HG02623 (cell line): ENCODE results near the gene AGTR1.

Experiments
- ATAC-seq: cut with Tn5 transposase; IDR thresholded peaks from one replicate; pipeline ENCODE4 v1.9.1; 2021; ENCODE audit warnings: moderate library complexity; ENCODE audit not compliant: unreplicated experiment

Gene AGTR1

GRCh38 chr3:148697306-148698189 is at the start of gene AGTR1:
TSS of gene AGTR1 (plus strand) at chr3:148697903. CDS start at chr3:148741036, 43,133 bp downstream.
- no peak for ATAC-seq

- ATAC-seq = no peak
Measured at GRCh38 chr3:148648685-148649352, 48.9 kb upstream of the AGTR1 start.

- ATAC-seq = no peak
Measured at GRCh38 chr3:148651549-148651948, 46.2 kb upstream of the AGTR1 start.

- no peak for ATAC-seq
Measured at GRCh38 chr3:148654433-148654832, 43.3 kb upstream of the AGTR1 start.

GRCh38 chr3:148657470-148657869 is 40.2 kb upstream of the AGTR1 start:
- ATAC-seq = no peak

- no peak for ATAC-seq
Measured at GRCh38 chr3:148659512-148659911, 38.2 kb upstream of the AGTR1 start.

GRCh38 chr3:148680289-148680688 is 17.4 kb upstream of the AGTR1 start:
- ATAC-seq = no peak

GRCh38 chr3:148681080-148681479 is 16.6 kb upstream of the AGTR1 start:
- no peak for ATAC-seq

GRCh38 chr3:148682997-148683396 is 14.7 kb upstream of the AGTR1 start:
- no peak for ATAC-seq

GRCh38 chr3:148694116-148694515 is 3.6 kb upstream of the AGTR1 start:
- no peak for ATAC-seq

GRCh38 chr3:148698190-148698810 is 597 bp downstream of the AGTR1 start:
- no peak for ATAC-seq

GRCh38 chr3:148705314-148705713 is 7.6 kb downstream of the AGTR1 start:
- ATAC-seq = no peak

GRCh38 chr3:148707601-148708380 is 10.1 kb downstream of the AGTR1 start:
- ATAC-seq = no peak

GRCh38 chr3:148708409-148708808 is 10.7 kb downstream of the AGTR1 start:
- ATAC-seq = no peak

GRCh38 chr3:148709560-148710253 is 12.0 kb downstream of the AGTR1 start:
- ATAC-seq = no peak

- no peak for ATAC-seq
Measured at GRCh38 chr3:148710665-148711064, 13.0 kb downstream of the AGTR1 start.

- no peak for ATAC-seq
Measured at GRCh38 chr3:148711981-148712666, 14.4 kb downstream of the AGTR1 start.

- ATAC-seq = no peak
Measured at GRCh38 chr3:148714521-148714920, 16.8 kb downstream of the AGTR1 start.

- no peak for ATAC-seq
Measured at GRCh38 chr3:148716657-148717056, 19.0 kb downstream of the AGTR1 start.
